ENCODE measurements around the gene WDR11. TPM values are rescaled to one million over a fixed set of nuclear protein-coding genes. Genes with fewer than 3 reads are reported as not detected.
A peak's percentile ranks its signal among the peaks of the same experiment; 100 is the strongest.
"Not testable (repeated sequence)": the region's sequence is repeated elsewhere in the genome, so short reads cannot be mapped to it uniquely, and the experiment has no call there.

Gene WDR11
- total RNA-seq, 1 donor from 2014 or later = 39.3 TPM

DNA sequence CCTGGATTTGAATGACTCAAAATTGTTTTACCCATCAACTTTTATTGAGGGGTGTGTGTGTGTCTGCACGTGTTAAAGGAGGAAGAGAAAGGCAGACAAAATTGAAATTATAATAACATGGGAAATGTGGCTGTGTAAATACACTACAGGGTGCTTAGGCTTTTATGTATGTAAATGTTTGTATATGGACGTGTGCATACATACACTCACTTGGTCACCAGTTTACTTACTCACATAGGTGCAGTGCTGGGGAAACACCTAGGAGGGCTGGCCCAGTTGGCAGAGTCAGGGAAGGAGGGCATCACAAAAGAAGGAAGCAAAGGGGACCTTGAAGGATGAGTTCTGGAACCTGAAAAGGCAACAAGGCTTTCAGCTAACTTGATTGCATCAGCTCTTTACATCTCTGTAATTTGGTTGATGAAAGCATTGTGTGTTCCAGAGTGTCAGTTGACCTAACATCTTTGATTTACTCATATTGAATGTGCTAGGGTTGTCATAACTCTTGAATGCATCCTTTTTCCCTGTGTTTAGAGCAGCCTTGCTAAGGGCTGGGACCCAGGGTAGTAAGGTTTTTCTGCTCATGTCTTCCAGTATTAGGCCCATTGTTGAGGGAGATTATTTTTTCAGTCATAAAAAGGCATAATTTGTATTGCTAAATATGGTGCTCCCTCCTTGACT lies 10.2 kb downstream of the WDR11 start:
- peak; percentile 72 for ATAC-seq

DNA sequence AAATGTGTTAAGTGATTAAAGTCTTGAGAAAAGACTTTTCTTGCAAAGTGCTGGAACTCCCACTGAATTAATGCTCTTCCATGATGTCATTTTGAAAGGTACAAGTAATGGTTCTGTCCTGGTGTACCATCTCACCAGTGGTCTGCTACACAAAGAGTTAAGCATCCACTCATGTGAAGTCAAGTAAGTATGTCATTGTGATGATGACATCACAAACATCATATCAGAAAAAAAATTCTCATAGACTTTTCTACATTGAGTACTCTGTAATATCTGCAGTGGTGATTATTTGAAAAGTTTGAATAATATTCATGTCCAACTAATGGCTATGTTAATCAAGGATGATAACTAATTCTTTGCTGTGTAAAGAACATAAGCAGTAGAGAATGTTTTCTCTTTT lies 22.6 kb downstream of the WDR11 start:
- ATAC-seq = no peak

DNA sequence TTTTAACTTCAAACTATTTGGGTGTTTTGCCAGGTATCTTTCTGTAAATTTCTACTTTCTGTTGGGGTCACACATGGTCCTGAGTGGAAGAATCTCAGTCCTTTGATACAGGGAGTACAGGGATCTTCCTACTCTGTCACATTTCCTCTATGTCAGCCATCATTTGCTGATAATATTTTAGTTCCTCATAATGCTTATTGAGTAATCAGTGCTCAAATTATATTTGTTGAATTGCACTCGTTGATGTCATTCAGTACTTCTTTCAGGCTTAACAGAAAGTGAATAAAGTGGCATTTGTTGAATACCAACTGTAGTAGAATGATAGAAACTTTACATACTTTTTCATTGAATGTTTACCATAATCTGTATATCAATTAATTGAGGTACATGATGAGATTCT lies 31.9 kb downstream of the WDR11 start:
- ATAC-seq = no peak

DNA sequence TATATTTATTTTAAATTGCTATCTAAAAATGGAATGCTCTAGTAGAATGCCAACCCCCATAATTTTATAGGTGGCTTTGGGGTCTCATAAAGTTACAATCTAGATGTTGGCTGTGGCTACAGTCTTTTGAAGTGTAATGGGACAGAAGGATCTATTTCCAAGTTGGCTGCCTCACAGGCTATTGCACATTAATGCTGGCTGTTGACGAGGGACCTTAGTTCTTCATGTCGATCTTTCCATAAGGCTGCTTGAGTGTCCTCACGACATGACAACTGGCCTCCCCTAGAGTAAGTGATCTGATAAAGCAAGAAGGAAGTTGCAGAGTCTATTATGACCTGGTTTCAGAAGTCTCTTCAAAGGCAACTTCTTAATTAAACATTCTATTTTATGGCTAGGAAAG lies 36.3 kb downstream of the WDR11 start:
- ATAC-seq = no peak

DNA sequence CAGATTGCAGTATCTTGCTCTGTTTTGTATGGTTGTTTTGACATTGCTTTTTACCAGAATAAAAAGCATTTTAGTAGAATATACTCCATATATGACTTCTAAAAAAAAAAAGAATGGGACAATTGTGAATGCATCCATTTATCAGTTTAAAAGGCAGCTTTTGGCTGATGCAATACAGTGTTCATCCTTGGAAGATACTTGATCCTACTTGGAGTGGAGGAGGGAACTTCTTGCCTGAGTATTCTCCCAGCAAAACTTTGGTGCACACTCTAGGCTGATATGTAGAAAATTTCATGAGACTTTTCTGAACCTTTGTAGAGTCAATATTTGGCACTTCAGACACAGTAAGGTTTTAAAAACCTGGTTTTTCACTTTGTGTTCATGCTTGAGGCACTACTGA lies 40.2 kb downstream of the WDR11 start:
- no peak for ATAC-seq

DNA sequence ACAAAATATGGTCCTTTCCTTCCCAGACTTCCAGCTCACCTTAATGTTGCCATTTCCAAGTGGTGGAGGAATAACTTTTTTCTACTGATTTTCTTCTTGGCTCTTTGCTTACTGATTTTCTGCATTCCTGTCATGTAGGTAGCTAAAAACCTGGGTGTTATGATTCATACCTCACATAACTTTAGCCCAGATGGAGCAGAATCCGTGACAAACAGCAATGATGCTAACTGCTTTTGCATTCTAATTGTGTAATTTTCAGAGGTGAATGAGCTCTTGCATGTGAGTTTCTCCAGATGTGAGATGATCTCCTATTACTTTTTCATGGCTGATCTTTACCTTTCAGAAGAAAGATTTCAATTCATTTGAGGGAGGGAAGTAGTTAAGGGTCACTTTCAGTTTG lies 43.4 kb downstream of the WDR11 start:
- no peak for ATAC-seq

DNA sequence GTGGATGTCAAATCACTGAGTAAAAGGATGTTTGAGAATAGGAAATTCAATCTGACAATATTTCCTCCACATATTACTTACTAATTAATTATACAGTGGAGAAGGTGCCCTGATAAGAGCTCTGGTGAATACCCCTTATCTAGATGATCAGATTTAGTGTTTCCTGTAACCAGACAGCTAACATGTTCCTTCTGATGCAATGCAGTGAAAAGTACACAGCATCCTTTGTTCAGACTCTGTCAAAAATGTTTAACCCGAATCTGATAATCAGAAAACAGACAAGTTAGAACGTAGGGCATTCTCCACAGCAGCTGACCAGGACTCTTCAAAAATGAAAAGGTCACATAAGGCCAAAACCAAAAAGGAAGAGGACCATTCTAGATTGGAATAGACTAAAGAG lies 46.2 kb downstream of the WDR11 start:
- no peak for ATAC-seq

DNA sequence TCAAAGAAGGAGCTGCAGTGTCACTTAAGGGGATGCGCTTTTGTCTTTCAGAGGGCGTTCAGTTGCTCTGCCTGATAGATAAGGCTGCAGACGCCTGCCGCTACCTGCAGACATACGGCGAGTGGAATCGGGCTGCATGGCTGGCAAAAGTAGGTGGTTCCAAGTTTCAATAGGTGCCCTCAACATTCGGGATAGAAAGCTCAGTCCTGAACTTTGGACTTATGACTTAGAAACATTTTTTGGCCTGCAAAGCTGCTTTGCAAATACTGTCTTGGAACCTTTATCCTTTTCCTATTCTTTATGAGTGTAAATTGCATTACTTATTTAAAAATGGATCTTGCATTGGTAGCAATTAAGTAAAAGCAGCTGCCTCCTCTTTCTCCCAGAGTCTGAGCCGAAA lies 54.1 kb downstream of the WDR11 start:
- ATAC-seq = no peak

DNA sequence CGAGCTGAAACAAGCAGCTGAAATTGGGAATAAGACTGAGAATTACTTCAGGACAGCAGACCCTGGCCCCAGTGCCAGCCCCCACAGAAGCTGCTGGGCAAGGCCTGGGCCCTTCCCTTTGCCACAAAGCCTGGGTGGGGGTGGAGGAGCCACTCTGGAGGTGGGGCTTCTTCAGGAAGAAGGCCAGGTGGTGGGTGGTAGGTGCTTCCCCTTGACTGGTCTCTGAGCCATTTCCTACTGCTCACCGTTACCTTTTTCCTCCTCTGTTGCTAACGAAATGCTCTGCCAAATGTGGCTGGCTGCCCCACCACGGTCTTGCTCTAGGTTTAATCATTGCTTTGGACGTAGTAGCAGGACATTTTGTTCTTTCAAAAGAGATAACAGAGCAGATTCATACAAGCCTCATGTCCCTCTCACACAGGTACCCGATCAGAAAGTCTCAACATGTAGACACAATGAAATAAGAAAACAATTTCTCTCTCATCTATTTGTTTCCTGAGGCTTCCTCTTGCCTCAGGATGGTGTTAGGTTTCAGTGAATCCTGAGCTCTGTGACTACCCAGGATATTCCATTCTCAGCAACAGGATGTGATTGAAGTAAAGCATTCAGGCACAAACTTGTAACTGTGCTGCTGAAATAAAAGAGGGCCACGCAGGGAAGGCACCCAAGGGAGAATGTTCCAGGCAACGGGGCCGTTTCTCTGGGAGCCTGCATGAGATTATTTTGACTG lies 66.5 kb downstream of the WDR11 start:
- ATAC-seq = no peak

DNA sequence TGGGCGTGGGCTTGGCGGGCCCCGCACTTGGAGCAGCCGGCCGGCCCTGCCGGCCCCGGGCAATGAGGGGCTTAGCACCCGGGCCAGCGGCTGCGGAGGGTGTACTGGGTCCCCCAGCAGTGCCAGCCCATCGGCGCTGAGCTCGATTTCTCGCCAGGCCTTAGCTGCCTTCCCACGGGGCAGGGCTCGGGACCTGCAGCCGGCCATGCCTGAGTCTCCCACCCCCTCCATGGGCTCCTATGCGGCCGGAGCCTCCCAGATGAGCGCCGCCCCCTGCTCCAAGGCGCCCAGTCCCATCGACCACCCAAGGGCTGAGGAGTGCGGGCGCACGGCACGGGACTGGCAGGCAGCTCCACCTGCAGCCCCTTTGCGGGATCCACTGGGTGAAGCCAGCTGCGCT lies 72.7 kb downstream of the WDR11 start:
- ATAC-seq = not testable (repeated sequence)

DNA sequence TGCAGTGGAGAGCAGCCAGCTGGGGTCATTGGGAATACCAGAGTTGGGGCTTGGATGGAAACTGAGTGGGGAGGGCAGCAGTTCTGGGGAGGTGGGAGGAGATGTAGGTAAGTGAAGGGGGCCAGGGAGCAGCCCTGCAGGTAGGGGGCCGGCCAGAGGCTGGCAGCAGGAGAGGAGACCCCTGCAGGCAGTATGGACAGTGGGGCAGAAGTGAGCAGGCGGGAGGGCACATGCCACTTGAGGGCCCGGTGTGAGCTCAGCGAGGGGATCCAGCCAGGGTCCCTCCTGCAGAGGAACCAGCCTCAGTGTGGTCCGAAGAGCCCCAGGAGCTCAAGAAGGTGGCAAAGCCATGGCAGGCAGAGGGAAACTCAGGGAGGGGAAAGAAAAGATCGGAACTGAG lies 75.4 kb downstream of the WDR11 start:
- ATAC-seq = no peak

DNA sequence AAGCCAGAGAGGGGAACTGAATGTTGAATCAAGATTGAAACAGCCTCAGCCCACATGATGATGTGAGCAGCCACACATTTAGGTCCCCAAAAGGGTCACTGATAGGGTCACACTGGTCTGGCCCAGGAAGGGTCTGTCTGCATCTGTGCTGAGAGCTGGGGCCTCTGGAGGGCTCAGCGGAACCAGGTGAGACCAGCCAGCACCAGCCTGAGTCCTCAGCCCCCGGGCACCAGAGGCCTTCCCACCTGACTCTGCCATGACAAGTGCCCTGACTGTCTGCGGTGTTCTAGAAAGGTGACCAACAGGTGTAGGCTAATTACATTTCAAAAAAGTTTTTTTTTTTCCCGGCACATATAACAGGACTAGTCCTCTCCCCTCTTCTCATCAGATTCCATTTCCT lies 76.2 kb downstream of the WDR11 start:
- ATAC-seq = no peak

DNA sequence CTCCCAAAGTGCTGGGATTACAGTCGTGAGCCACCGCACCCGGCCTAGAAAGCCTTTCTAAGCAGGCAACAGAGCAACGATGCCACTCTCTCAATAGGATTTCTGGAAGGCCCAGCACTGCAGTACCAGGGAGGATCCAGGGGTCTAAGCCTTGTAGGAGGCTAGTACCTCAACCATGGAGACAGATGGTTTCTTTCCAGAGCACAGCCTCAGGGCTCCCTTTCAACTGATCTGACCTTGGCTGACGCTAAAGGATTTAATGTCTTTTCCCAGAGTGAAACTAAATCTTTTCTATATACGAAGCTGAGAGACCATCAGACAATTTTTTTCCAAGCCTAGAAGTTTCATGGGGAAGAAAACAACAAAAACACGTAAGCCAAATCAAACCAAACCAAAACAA lies 78.0 kb downstream of the WDR11 start:
- ATAC-seq = no peak

DNA sequence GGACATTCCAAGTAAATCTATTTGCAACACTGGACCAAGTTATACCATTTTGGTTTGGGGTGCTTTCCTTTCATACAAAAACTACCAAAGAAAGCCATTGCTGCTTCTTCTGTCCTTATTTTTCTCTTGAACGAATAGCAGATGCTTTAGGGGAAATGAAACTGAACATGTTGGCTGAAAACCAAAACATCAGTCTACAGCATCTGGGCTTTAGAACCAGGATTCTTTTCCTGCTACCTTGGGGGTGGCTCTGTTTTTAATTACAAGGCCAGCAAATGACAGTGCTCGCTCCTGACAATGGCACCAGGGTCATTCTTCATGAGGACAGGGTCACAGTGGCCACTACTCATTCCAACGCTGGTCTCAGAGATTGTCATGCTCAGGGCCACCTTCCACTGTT lies 80.3 kb downstream of the WDR11 start:
- ATAC-seq = no peak

DNA sequence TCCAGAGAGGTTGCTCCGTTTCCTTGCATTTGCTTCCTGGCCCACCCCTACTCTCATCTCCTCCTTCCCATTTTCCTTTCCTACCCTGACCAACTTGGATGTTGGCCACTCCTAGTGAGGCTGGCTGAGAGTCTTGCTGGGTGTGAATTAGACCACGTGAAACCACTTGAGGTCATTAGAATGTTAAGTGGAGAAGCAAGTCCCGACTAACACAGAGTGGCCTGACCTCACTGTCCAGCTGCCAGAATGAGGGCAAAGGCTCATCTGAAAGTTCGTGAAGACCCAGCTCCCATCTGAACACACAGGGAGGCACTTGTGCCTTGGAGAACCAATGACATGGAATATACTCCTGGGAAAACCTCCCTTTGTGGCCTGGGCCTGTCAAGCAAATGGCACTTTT lies 80.8 kb downstream of the WDR11 start:
- no peak for ATAC-seq

DNA sequence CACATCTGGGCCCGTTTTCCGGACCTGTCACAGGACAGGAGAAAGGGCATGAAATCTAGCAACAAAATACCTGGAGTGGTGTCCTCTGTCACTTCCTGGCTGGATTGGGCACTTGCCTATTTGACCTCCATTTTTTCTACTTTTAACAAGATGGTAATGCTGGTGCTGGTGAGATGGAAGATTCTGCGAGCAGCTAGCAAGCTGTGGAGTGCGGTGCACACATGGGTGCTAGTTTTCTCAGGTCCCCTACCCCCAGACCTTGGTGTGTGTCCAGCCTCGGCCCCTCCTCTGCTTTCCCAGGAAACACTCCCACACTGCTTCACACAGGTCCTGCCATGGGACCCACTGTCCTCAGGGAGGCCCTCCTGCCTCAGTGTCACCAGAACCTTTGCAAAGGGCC lies 87.7 kb downstream of the WDR11 start:
- ATAC-seq = no peak

DNA sequence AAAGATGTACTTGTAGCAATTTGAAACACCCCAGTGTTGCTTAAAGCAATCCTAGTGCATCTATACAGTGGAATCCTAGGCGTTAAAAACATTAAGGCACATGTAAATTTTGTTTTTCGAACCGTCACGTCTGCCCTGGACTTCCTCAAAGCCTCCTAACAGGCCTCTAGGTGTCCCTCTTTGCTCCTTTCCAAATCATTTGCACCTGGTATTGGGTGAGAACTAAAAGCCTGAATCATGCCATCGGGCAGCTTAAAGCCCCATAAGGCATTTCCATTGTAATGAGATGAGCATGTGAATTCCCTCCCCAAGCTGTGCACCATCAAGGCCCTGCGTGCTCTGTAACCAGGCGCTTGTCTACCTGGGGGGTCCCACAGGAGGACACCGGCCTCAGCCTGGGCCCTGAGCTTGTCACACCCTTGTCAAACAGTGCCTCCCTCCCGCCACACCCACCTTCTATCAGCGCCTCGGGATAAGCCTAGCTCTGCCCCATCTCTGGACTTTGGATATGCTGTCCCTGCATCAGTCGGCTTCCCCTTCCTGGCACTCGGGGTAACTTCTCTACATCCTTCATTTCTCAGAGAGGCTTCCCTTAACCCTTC lies 89.2 kb downstream of the WDR11 start:
- ATAC-seq = no peak

DNA sequence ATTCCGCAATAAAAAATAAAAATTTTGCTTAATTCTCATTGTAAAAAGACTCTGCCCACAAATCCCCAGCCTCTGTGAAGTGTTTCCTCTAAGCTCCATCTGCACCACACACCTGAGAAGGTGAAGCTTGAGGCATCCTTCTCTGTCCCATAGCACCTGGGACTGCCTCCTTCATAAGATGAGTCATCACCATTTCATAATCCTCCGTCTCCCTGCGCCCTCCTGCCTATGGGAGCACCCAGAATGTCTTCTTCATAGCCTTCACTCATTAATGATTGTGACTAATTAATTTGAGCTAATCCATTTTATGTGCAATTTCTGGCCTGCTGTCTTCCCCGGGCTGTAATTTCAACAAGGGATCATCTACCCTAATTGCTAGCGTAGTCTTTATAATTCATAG lies 90.3 kb downstream of the WDR11 start:
- ATAC-seq = no peak

DNA sequence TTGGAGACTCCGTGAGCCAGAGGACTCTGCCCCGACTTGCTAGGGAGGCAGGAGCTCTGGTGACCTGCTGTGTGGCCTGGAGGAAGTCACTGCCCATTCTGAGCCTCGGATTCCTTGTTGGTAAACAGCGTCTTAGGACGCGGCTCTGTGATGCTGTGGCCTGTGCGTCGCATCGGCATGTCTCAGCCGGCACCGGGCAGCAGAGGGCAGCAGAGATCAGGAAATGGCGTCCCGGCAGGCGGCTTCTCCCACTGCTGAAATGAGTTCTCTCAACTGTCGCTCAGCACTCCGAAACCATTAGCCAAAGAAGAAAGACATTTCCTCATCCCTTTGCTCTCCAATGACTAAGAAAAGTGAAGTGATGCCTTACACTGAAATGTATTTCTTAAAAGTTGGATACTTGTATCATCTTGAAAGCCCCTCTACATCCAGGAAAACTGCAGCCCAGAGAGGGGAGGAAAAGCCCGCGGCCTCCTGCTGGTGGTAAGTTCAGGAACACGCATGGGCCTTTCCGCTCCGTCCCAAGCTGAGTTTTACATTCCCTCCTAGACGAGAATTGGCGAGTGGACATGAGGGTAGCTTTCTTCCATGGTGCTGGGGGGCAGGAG lies 91.7 kb downstream of the WDR11 start:
- ATAC-seq = peak; percentile 77

DNA sequence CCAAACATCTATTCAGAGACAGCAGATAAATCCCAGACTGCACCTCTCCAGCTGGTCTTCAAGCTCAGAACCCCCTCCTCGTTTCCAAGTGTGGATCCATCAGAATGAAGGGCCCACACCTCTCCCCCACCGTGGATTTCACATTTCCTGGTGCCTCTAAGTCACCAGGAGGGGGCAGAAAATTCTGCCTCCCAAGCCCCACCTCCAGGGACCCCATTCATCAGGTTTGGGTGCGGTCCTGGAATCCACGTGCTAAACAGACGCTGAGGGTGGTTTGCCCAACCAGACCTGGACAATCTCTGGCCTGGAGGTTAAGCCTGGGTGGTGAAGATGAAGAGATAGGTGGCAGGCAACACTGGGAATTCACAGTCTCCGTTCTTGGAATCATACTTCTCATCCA lies 92.4 kb downstream of the WDR11 start:
- no peak for ATAC-seq

DNA sequence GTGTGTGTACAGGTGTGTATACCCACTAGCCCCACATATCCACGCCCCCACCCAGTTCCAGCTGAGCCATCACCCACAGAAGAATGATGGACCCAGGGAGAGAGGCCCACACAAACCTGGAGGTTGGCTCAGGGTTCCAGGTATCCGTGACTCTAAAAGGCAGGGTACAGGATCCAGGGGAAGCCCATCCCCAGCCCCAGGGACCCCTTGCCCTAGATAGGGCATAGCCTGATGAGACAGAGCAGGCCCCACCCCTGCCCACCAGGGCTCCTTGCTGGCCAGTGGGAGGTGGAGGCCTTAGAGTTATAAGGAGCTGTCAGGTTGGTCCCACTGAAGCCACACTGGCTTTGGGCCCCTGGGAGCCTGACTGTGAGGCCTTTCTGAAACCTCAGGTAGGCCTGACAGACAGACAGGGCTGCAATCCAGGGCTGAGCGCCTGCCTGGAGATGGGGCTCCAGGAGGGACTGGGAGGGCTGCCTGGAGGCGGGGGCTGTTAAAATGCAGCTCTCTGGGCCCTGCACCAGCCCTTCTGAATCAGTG lies 93.5 kb downstream of the WDR11 start:
- ATAC-seq = no peak

DNA sequence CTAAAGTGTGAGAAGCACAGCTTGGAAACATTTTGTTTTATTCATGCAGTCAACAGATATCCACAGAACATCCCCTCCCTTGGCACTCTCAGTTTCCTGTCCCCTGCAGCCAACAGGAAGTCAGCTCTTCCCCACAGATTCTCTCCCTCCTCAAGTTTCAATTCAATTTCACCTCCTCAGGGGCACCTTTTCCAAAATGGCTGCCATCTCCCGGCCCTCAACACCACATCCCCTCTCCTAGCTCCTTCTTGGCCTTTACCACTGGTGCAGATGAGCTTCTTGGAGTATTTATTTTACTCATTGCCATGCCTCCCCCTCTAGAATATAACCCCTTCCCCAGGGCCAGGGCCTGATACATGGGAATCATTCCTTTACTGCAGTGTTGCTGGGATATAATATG lies 94.0 kb downstream of the WDR11 start:
- no peak for ATAC-seq

DNA sequence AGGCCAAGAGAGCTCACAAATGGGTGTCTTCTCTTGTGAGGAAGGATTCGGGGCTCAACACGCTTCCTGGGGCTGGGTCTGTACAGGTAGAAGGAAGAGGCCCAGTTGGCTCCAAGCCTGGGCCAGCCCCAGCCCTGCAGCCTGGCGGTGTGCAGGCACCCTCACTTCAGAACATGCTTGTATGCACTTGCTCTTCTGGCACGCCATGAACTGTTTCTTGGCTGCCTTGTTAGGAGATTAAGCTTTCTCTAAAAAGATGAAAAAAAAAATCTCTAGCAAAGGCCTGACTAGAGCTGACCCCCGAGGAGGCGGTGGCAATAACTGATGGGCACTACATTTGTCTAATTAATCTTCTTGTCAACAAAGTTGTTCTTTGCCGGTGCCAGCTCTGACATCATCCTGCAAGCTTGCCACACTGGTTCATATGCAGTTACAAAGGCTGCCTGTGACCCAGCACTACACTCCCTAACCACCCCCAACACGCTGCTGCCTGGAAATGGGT lies 94.7 kb downstream of the WDR11 start:
- peak; percentile 88 for ATAC-seq

Data from esophagus mucosa (tissue), 1 donor.